Activated effector memory CD4-positive, alpha-beta T cell treated with anti-CD3 and anti-CD28 coated beads, Interleukin-2, amount 50 U/mL, for 16 hours (primary cell): ENCODE measurements around the gene COL27A1.
"Not testable (repeated sequence)": the region's sequence is repeated elsewhere in the genome, so short reads cannot be mapped to it uniquely, and the experiment has no call there.

ENCODE experiments used
- DNase-seq: peaks from one replicate; pipeline ENCODE4 v3.0.0-alpha.2; 2020

The COL27A1 gene

DNA sequence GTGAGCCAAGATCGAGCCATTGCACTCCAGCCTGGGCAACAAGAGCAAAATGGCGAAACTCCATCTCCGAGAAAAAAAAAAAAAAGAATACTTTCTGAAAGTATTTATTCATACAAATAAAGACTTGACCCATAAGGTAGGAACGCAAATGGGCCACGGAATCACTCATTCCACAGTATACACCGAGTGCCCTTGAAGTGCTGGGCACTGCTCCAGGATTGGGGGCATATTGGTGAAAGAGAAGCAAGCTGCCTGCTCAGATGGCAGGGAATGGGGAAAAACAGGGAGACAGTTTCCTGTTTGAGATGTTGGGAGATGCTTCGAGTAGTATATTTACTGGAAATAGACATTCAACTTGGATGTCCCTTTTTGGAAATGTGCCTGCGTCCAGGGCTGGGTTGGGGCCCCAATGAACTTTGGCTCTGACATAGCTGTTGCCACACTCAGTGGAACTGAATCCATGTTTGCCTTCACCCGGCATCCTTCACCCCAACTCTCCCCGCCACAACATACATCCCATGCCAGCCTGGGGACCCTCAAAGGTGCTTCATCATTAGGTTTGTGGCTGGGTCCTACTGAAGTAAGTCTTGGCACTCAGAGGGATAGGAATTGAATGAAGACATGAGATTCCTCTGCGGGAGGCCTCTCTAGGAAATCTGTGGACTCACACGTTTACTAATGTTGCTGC, 173.7 kb downstream of the COL27A1 start:
- DNase-seq: not testable (repeated sequence)

DNA sequence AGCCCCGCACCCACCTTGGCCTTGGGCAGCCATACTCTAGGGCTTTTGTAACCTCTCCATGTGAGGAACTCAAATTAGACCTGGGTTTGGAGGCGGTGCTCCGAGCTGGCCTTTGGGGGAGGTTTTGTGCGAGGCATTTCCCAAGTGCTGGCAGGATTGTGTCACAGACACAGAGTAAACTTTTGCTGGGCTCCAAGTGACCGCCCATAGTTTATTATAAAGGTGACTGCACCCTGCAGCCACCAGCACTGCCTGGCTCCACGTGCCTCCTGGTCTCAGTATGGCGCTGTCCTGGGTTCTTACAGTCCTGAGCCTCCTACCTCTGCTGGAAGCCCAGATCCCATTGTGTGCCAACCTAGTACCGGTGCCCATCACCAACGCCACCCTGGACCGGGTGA, 174.3 kb downstream of the COL27A1 start, which contains the start of gene ORM2:
Gene ORM2, plus strand, starts transcription at position 245 of the 398 bp plus-strand sequence. Its CDS starts 36 bp downstream, at position 281.
- not testable (repeated sequence) for DNase-seq

DNA sequence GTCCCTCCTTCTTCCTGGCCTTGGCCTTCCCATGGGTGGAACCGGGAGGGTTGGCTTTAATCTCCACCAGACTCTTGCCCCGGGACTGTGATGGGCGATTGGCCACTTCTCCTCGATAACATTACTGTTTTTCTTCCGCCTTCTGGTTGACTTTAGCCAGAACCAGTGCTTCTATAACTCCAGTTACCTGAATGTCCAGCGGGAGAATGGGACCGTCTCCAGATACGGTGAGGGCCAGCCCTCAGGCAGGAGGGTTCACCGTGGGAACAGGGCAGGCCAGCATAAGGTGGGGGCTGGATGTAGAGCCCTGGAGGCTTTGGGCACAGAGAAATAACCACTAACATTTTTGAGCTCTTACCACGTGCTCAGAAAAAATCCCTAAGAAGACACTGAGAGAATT, 175.3 kb downstream of the COL27A1 start:
- DNase-seq: no peak

DNA sequence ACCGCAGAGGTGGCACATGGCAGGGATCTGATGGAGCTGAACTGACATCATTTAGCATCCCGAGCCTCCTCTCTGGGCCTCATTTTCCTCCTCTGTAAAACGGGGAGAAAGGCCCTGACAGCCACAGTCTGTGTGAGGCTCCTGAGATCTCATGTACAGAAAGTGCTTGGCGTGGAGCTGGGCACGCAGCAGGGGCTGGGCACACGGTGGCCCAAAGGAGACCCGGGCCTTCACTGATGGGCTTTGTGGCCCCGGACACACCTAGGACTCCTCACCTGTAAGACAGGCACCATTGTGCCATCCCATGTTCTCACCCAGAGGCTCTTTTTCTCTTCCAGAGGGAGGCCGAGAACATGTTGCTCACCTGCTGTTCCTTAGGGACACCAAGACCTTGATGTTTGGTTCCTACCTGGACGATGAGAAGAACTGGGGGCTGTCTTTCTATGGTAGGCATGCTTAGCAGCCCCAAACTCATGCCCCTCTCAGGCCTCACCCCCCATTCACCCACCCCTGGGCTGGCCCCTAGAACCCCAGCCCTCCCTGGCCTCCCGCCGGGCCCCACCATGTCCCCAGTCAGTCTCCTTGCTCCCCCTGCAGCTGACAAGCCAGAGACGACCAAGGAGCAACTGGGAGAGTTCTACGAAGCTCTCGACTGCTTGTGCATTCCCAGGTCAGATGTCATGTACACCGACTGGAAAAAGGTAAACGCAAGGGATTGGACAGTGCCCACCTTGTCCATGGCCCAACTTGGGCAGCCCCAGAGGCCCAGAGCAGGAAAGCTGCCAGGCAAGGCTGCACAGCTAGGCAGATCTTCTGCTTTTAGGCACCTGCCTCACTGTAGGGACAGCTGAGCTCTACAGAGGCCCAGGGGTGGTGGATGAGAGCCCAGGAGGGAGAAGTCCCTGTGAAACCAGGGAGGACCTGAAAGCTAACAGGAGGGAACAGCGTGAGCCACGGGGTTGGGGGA, 176.2 kb downstream of the COL27A1 start:
- not testable (repeated sequence) for DNase-seq

DNA sequence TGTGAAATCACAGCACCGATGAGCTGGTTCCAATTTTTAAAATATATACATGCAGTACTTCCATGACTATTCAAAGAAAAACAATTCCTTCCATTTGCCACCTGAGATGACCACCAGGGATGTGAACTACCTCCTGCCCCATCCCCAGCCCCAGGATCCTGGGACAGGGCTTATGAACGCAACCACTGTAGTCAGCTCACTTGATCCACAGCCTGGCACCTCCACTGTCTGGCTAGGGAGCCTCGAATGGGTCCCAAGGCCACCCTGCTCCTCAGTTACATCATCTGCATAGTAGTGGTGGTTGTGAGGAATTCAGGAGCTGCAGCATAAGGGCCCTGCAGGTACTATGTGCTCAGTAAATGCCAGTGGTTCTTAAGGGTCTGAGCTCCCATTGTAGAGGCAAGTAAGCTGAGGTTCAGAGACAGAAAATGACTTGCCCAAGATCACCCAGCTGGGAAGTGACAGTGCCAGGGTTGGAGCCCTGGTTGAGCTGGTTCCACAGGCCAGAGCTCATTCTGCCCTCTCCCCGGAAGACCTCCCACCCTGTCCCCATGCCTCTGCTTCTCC, 177.2 kb downstream of the COL27A1 start:
- not testable (repeated sequence) for DNase-seq

DNA sequence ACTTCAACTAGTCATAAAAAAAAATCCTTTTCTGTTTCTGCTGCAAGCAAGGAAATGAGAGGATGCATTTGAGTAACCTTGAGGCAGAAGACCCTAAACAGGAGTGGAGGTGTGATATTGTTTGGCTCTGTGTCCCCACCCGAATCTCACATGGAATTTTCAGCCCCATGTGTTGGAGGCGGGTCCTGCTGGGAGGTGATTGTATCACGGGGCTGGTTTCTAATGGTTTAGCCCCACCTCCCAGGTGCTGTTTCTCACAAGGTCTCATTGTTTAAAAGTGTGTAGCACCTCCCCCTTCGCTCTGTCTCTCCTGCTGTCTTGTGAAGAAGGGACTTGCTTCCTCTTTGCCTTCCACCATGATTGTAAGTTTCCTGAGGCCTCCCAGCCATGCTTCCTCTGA, 178.4 kb downstream of the COL27A1 start:
- DNase-seq: not testable (repeated sequence)

DNA sequence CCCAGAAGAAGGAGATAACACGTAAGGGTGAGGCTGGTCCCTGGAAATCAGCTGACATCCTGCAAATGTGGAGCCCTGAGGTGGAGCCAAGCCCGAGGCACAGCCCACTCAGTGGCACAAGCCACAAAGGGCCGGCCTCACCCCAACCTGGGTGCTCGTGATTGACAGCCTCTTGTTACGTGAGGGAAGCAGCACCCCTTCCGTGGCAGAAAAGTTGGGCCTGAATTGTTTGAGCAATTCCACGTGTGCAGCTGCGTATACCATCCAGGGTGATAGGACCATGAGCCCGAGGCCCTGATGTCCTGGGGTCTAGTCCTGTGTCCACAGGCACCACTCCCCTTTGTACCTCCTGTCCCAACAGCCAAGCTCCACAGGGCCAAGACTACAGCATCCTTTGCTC, 179.2 kb downstream of the COL27A1 start:
- no peak for DNase-seq

DNA sequence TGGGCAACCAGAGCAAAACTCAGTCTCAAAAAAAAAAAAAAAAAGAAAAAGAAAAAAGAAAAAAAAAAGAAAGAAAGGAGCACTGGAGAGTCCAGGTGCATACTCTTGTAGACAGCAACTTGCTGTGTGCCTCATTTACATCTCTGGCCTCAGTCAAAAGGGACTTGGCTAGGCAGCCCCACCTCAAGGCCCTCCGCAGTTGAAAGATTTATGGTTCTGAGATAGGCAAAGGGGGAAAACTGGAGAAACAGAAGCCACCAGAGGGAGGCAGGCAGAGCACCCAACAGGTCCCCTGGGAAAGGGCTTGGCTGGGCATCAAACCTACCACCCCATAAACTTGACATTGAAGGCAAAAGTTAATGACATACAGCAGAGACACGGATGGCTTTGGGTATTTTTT, 180.4 kb downstream of the COL27A1 start:
- no peak for DNase-seq

DNA sequence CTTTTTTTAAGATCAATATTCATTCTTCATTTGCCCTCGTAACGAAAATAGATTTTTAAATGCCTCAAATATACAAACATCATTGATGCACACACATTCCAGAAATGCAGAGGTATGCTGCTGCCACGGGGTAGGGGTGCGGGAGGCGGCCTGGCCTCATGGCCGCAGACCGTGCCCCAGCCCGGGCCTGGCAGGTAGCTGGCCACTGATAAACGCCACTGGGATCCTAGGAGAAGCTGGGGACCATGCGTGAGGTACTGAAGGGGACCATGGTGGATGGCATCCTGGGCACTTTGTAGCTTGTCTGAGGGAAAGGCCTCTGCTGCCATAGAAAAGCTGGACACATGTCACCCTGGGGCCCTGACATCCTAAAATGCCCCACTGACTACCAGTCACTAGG, 180.8 kb downstream of the COL27A1 start:
- DNase-seq: no peak

DNA sequence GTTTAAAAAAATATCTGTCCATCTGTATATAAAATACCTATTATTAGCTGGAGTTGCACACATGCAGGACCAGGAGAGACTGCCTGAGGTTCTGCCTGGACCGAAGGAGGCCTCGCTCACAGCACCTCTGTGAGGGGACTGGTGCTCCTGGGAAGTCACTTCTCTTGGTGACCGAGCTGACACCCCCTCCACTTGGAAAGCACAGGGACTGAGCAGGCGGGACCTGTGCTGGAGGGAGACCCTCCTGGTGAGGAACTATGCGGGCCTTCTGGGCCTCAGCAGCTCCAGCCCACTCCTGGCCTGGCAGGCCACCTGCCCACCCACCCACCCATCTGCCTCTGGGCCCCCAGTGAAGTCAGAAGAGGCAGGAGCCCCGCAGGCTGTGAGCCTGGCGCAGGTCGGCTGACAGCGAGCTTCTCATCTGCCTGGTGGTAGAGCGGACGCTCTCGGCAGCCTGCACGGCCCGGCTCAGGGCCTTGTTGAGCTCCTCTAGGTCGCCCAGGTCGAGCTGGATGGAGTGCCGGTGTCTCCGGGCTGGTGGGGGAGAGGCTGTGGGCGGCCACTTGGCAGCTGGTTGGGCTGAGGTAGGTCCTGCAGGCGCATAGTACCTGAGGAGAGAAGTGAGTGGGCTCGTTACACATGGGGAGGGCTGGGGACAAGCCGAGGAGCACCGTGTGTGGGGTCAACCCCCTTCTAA, 181.5 kb downstream of the COL27A1 start:
- DNase-seq: no peak

DNA sequence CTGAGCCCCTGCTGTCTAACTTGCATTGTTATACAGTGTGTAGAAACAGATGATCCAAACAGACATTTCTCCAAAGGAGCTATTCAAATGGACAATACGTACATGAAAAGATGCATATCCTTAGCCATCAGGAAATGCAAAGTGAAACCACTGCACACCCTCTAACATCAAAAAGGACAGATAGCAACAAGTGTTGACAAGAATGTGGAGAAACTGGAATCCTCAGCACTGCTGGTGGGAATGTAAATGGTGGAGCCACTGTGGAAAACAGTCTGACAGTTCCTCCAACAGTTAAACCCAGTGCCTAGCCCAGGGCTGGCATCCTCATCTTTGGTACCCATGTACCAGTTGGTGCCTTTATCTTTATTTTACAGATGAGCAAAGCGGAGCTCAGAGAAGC, 182.8 kb downstream of the COL27A1 start:
- no peak for DNase-seq

DNA sequence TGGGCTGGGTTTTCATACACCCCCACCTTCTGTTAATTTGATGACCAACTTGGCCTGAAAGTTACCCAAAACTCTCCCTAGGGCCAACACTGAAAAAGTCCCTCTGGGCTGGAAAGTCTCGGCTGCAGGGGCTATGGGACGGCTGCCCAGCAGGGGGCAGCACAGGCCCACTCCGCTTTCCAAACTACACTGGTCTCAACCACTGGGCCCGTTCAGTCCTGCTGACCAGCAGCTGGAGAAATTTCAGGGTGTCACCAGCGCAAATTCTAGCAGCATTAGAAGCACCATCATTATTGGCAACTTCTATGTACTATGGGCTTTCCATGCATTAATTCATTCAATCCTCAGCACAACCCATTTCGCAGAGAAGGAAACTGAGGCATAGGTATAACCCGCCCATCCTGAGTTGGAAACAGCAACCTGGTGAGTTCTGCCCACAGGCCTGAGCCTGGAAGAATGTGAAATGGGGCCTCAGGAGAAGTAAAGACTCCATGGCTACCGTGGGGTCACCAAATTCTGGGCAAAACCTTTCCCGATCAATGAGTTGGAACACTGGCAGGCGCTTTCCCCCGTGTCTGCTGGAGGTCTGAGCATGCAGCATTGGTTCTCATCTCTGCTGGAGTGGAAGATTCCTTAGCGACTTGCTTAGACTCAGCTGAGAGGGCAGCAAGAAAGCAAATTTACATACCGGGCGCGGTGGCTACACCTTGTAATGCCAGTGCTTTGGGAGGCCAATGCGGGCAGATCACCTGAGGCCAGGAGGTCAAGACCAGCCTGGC, 184.0 kb downstream of the COL27A1 start:
- peak; percentile 84 for DNase-seq

DNA sequence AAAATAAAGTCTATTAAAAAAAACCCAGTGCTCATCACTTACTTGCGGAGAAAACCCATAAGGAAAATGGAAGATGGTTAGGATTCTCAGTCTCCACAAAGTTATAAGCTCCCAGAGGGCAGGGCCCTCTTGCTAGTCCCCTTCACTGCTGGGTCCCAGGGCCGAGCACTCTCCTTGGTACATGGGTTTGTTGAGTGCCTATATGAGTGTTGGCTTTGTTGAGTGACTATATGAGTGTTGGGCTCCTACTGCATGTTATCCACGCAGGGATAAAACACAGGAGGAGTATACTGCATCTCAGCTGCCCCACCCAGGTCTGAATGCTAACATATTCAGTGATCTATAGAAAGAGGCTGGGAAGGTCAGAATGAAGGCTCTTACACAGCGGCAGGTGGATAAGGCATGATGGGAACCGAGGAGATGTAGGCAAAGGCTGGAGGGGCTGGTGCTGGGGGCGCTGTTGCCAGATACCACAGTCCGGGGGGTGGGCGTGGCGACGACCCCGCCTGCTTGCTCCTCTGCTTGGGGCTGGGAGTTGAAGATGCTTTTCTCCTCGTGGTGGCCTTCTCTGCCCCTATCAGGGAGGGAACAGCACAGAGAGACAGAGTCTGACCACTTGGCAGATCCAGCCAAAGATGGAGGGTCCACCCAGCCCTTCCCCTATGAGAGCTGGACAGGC, 186.0 kb downstream of the COL27A1 start:
- DNase-seq: no peak

DNA sequence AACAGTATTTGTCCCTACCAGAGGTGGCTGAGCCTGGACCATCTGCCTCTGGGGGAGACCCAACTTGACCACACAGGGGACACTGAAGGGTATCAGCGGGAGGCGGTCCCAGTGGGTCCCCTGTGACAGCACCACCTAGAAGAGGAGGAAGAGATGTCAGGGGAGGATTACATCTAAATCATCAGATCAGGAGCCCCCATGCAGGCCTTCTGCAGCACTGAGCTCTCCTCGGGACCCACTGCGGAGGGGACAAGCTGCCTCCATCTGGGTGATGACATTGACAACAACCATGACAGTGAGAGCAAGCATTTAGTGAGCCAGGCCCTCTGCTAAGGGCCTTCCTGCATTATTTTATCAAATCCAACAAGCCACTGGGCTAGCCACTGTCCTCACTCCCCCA, 186.7 kb downstream of the COL27A1 start:
- no peak for DNase-seq

DNA sequence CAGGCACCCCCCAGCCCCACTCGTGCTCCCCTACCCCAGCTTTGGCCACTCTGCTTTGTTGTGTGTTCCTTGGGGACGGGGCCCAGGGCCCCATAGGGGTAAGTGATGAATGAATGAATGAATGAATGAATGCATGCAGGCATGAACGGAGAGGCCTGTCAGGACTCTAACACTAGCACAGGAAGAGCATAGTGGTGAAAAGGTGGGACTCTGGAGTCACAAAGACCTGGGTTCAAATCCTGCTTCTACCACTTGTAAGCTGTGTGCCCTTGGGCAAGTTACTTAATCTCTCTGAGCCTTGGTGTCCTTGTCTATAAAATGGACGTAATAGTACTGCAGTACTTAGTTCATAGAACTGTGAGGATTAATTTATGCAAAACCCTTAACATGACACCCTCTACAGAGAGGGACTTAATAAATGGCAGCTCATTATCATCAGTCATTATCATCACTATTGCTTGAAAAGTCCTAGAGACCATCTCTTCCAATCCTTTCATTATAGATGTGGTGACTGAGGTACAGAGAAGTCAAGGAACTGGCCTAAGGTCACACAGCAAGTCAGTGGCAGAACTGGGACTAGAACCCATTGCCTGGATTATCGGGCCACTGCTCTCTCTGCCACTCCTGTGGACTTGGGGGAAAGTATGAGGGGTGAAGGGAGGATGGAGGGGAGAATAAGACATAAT, 187.6 kb downstream of the COL27A1 start:
- no peak for DNase-seq

DNA sequence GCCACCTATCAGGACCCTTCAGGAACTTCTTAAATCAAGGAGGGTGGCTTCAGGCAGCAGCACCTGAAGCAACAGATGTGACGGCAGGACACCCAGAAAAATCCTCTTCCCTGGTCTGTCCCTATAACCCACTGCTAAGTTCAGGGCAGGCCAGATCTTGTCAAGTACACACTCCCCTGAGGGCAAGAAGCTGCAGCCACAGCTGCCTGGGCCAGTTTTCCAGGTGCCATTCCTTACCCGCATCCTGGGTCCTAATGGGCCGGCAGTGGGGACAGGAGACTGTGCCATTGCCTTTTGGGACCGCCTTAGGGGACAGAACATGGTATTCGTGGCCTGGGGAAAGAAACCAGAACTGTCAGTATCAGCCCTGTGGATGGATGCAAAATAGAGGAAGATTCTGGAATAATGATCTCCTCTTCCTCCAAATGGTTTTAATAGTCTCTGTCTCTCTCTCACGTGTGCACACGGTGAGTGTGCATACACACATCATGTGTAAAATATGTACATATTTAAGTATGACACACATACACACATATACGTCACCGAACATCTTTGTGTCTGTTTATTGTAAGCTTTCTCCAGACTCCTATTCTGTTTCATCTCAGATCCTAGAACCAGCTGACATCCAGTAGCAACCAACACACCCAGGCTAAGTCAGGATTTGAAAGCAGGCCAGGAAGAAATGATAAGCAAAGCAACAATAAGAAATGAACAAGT, 188.3 kb downstream of the COL27A1 start:
- DNase-seq: no peak

DNA sequence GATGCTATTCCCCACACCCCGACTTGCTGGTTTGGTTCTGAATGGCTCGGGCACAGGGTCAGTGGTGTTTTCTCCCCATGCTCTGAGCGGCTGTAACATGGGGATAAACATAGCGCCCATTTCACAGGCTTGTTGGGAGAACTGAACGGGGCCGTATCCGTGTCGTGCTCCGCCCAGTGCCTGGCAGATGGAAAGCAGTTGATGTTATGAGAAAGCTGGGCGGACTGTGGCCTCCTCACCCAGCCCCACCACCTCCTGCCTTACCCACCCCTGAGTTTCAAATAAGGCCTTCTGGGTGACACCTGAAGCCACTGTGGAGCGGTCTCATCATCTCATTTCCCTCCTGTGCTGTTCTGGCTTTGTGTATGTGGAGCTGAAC, 188.8 kb downstream of the COL27A1 start:
- DNase-seq: no peak

DNA sequence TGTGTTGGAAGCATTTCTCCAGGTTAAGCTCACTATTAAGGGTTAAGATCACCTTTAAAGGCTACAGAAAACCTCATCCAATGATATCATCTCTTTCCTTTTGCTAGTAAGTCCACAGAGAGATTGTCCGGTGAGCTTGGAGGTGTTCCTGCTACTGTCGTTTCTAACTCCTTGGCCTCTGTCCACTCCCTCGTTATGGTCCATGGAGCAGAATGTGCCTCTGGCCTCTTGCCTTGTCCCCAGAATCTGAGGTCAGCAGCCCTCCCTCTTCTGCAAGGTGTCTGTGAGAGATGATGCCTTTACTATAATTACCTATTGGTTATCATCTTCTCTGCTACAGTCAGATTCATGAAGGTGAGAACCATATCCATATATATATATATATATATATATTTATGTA, 189.4 kb downstream of the COL27A1 start:
- DNase-seq: no peak

DNA sequence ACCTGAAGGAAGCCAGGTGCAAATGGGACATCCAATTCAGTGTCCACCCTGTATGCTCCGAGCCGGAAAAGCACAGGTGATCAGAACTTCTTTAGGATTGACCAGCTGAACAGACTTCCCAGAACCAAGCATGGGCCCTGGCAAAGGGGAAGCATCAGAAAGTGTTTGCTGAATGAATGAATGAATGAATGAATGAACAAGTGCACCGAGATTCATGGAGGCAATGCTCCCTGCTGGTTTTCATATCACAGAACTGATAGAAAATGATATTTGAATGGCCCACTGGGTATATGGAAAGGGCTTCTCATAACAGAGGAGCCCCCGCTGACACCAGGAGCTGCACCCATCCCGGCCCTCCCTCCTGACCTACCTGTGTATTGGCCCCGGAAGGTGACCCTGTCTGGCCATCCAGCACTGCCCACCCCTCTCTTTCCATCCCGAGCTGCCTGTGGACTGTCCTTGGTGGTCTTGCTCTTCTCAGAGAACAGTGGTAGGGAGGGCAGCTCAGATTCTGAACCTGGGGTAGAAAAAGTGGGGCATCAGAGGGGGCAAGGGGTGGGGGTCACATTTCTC, 190.2 kb downstream of the COL27A1 start:
- no peak for DNase-seq

DNA sequence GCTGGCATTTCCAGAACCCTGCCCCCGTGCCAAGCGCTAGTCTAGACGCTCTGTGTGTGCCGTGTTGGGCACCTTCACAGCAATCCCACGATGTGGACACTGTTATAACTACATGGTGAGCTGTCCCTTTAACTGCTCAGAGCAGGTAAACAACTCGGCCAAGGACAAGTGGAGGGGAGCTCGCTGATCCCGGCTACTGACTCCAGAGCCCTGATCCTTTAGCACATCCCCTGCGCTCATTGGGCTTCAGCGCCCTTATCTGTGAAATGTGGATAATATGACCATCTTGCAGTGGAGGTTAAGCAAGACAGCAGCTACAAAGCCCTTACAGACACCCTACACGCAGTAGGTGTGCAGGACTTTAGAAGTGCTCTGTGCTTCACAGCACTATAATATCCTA, 190.8 kb downstream of the COL27A1 start:
- DNase-seq: no peak
